Peyer's patch (tissue), 4 donors: ENCODE results near the gene SLC35A3.

Experiments used
- CTCF ChIP-seq, 6 experiments: fragments of 450-650 bp in 4 of 6; fragments of 200-600 bp in 2 of 6; sonication (generic) in 1 of 6; IDR thresholded peaks; one replicate each; pipeline ENCODE4 v1.5.1; 2017 to 2019; ENCODE audit warnings: antibody characterized with exemption in 6 of 6, mild to moderate bottlenecking in 3 of 6, moderate library complexity in 1 of 6
- POLR2A ChIP-seq, 2 donors: fragments of 450-650 bp; IDR thresholded peaks; one replicate each; pipeline ENCODE4 v1.5.1; 2017; ENCODE audit warnings: antibody characterized with exemption in 2 of 2, mild to moderate bottlenecking in 2 of 2, moderate library complexity in 2 of 2

GRCh38 chr1:100037656-100037926 is 67.8 kb downstream of the SLC35A3 start:
- no peak for TF ChIP-seq CTCF (IDR thresholded peaks at IDR 0.05)
- TF ChIP-seq POLR2A (IDR thresholded peaks at IDR 0.05) = no peak
